ENCODE measurements around the gene UPK1A. TPM values are rescaled to one million over a fixed set of nuclear protein-coding genes. Genes with fewer than 3 reads are reported as not detected.

UPK1A gene
- total and polyA plus RNA-seq, 9 of the 15 experiments (the other 6 are each of a cell fraction or from before 2014, with no cell fraction given), result 0.06 to 0.13 TPM; not detected in 7

DNA sequence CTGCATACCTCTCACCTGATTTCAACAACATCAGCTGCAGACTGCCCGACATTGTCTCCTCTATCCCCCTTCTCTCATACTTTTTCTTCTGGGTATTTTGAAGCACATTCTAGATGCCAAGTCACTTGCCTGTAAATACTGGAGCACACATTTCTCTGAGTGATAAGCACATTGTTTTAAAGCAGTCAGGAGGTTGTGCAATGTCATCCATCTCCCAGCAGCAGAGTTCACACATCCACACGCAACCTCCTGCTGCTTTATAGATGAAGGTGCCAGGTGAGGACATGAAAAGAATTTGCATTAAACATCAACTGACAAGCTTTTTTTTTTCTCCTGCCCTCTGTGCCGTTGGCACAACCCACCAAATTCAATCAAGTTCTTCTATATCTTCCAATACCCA lies 5.5 kb downstream of the UPK1A start (continued):
- TF ChIP-seq PCBP1 (IDR thresholded peaks at IDR 0.05; ENCODE audit: low read depth, low read length, poor library complexity, severe bottlenecking), result no peak
- peak; percentile 64; the same call in 1 of the 2 replicates for TF ChIP-seq TEAD2 (tag; IDR thresholded peaks at IDR 0.05)
- TF ChIP-seq ZNF124 (CRISPR knock-in tag; IDR thresholded peaks at IDR 0.05), result no peak
- no peak for TF ChIP-seq MECOM (CRISPR knock-in tag; IDR thresholded peaks at IDR 0.05)
- TF ChIP-seq RBM15 (IDR thresholded peaks at IDR 0.05; ENCODE audit: insufficient read depth, low read length), result no peak
- TF ChIP-seq SAP30 (IDR thresholded peaks at IDR 0.05; ENCODE audit: borderline replicate concordance, insufficient read depth, low read depth, low read length, poor library complexity, severe bottlenecking), result no peak
- TF ChIP-seq KAT7 (CRISPR knock-in tag; IDR thresholded peaks at IDR 0.05; ENCODE audit: borderline replicate concordance), result no peak
- TF ChIP-seq, protein P1, sequence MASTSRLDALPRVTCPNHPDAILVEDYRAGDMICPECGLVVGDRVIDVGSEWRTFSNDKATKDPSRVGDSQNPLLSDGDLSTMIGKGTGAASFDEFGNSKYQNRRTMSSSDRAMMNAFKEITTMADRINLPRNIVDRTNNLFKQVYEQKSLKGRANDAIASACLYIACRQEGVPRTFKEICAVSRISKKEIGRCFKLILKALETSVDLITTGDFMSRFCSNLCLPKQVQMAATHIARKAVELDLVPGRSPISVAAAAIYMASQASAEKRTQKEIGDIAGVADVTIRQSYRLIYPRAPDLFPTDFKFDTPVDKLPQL (IDR thresholded peaks at IDR 0.05; ENCODE audit: extremely low read depth, insufficient read length), result no peak
- no peak for TF ChIP-seq TGIF2 (CRISPR knock-in tag; IDR thresholded peaks at IDR 0.05)
- no peak for TF ChIP-seq RBBP5 (IDR thresholded peaks at IDR 0.05; ENCODE audit: borderline replicate concordance, insufficient read depth, low read length, poor library complexity, severe bottlenecking)
- TF ChIP-seq, protein P2, sequence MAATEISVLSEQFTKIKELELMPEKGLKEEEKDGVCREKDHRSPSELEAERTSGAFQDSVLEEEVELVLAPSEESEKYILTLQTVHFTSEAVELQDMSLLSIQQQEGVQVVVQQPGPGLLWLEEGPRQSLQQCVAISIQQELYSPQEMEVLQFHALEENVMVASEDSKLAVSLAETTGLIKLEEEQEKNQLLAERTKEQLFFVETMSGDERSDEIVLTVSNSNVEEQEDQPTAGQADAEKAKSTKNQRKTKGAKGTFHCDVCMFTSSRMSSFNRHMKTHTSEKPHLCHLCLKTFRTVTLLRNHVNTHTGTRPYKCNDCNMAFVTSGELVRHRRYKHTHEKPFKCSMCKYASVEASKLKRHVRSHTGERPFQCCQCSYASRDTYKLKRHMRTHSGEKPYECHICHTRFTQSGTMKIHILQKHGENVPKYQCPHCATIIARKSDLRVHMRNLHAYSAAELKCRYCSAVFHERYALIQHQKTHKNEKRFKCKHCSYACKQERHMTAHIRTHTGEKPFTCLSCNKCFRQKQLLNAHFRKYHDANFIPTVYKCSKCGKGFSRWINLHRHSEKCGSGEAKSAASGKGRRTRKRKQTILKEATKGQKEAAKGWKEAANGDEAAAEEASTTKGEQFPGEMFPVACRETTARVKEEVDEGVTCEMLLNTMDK (IDR thresholded peaks at IDR 0.05; ENCODE audit: borderline replicate concordance, insufficient read depth, low read depth, low read length, poor library complexity, severe bottlenecking), result no peak
- TF ChIP-seq, protein P3, sequence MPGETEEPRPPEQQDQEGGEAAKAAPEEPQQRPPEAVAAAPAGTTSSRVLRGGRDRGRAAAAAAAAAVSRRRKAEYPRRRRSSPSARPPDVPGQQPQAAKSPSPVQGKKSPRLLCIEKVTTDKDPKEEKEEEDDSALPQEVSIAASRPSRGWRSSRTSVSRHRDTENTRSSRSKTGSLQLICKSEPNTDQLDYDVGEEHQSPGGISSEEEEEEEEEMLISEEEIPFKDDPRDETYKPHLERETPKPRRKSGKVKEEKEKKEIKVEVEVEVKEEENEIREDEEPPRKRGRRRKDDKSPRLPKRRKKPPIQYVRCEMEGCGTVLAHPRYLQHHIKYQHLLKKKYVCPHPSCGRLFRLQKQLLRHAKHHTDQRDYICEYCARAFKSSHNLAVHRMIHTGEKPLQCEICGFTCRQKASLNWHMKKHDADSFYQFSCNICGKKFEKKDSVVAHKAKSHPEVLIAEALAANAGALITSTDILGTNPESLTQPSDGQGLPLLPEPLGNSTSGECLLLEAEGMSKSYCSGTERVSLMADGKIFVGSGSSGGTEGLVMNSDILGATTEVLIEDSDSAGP (CRISPR knock-in tag; IDR thresholded peaks at IDR 0.05), result no peak
- peak; percentile 30 for TF ChIP-seq CCNT2 (IDR thresholded peaks at IDR 0.05; ENCODE audit: borderline replicate concordance, extremely low read depth, insufficient read length, low read depth, low read length)
- peak; percentile 75 for TF ChIP-seq FOXM1 (IDR thresholded peaks at IDR 0.05; ENCODE audit: low read depth)
- no peak for TF ChIP-seq FOXM1 (CRISPR knock-in tag; IDR thresholded peaks at IDR 0.05; ENCODE audit: low read depth)
- TF ChIP-seq, protein P4, sequence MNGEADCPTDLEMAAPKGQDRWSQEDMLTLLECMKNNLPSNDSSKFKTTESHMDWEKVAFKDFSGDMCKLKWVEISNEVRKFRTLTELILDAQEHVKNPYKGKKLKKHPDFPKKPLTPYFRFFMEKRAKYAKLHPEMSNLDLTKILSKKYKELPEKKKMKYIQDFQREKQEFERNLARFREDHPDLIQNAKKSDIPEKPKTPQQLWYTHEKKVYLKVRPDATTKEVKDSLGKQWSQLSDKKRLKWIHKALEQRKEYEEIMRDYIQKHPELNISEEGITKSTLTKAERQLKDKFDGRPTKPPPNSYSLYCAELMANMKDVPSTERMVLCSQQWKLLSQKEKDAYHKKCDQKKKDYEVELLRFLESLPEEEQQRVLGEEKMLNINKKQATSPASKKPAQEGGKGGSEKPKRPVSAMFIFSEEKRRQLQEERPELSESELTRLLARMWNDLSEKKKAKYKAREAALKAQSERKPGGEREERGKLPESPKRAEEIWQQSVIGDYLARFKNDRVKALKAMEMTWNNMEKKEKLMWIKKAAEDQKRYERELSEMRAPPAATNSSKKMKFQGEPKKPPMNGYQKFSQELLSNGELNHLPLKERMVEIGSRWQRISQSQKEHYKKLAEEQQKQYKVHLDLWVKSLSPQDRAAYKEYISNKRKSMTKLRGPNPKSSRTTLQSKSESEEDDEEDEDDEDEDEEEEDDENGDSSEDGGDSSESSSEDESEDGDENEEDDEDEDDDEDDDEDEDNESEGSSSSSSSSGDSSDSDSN (IDR thresholded peaks at IDR 0.05; ENCODE audit: borderline replicate concordance in 1 of 2, low read depth in 2 of 2, low read length in 2 of 2), result no peak
- TF ChIP-seq, protein P5, sequence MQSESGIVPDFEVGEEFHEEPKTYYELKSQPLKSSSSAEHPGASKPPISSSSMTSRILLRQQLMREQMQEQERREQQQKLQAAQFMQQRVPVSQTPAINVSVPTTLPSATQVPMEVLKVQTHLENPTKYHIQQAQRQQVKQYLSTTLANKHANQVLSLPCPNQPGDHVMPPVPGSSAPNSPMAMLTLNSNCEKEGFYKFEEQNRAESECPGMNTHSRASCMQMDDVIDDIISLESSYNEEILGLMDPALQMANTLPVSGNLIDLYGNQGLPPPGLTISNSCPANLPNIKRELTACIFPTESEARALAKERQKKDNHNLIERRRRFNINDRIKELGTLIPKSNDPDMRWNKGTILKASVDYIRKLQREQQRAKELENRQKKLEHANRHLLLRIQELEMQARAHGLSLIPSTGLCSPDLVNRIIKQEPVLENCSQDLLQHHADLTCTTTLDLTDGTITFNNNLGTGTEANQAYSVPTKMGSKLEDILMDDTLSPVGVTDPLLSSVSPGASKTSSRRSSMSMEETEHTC (IDR thresholded peaks at IDR 0.05), result 0 out of 2 replicates have a peak, but pooled peaks have one; percentile 34
- no peak for TF ChIP-seq FOXP1 (CRISPR knock-in tag; IDR thresholded peaks at IDR 0.05)
- no peak for TF ChIP-seq ZNF507 (tag; conservative IDR thresholded peaks at IDR 0.05)

Measured in K562 (cell line).